Measurements from ENCODE around the gene R3HDM2.
A peak's percentile ranks its signal among the peaks of the same experiment; 100 is the strongest.

Gene R3HDM2

DNA sequence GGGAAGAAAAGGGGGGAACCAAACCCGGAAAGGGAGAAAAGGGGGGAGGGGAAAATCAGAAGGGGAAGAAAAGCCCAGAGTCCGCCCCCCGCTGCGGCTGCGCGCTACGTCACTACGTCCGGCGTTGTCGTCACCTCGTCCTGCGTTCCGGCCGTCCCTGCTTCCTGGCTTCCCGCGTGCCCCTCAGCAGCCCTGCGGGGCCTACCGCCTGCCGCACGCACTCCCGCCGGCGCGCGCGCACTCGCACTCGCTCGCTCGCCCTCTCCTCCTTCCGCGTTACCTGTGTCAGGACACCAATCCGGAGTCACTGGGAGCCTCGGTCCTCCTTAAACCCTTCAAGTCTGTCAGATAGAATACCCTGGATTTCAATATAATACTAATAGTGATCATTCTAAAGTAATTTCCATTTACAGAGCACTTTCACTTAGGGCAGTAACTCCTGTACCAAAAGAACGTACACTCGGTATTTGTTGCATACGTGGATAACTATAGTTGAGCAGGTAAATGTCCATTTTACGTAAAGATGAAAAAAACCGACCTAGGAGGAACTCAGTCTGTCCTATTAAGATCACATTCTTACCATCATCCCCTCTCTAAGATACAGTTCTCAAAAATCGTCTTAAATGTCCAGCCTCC lies at the start of gene R3HDM2:
TSS of gene R3HDM2 (minus strand) at position 113 of the 636 bp plus-strand sequence. CDS start 120,615 bp downstream, outside the sequence.
- TF ChIP-seq CTCF (IDR thresholded peaks at IDR 0.05) = no peak
- intact Hi-C loops (cut with DNase I; ENCODE audit: low total_unique reads) = no loop called here
- H3K4me3 ChIP-seq = peak within 1 kb of the TSS; percentile 76 to 93
- H3K27ac ChIP-seq = peak within 1 kb of the TSS; percentile 97 to 99
- DNase-seq = peak; percentile 90 to 97
- H3K27me3 ChIP-seq = no peaks in the 10 kb centered on the region
- H3K9me3 ChIP-seq = no peaks in the 10 kb centered on the region
- H3K36me3 ChIP-seq = no peaks in the 10 kb centered on the region
- peaks cover 0 to 15% (median 11%) of the 10 kb centered on the region in 4 donors for H3K4me1 ChIP-seq

GRCh38 chr12:57479376-57480115 lies 48.7 kb upstream of the R3HDM2 start, which contains the start of gene ARHGAP9:
Gene ARHGAP9, minus strand, starts transcription at chr12:57479866. Its CDS starts 460 bp downstream, at chr12:57479406.
- no peak for DNase-seq
- TF ChIP-seq CTCF (IDR thresholded peaks at IDR 0.05) = no peak
- peaks cover 0 to 19% (median 14%) of the 10 kb centered on the region in 4 donors for H3K4me1 ChIP-seq
- peaks cover 0 to 51% of the 10 kb centered on the region in 2 donors for H3K27me3 ChIP-seq
- intact Hi-C loops (cut with DNase I; ENCODE audit: low total_unique reads) = loop anchor here (10.0 kb wide), 1 partner anchor 145 kb away; no protein-coding TSS in a partner anchor
- H3K9me3 ChIP-seq = no peaks in the 10 kb centered on the region
- no peaks in the 10 kb centered on the region for H3K36me3 ChIP-seq
- no peak within 1 kb of the TSS for H3K4me3 ChIP-seq
- no peak within 1 kb of the TSS for H3K27ac ChIP-seq

DNA sequence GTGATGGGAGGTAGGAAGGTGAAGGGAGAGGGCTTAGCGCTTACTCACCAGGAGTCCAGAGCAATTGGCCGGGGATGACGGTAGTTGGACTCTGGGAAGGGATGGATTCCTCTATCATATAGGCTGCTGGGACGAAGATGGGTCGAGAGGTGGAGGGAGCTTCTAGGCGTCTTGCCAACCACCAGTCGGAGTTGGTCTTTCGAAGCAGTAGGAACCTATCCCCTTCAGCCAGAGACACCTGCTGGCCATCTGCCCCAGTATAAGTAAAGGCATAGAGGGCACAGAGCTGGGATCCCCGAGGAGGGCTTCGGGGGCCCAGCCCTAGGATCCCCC lies 48.2 kb upstream of the R3HDM2 start:
- peaks cover 0 to 56% of the 10 kb centered on the region in 2 donors for H3K27me3 ChIP-seq
- no peaks in the 10 kb centered on the region for H3K36me3 ChIP-seq
- no peaks in the 10 kb centered on the region for H3K9me3 ChIP-seq
- H3K27ac ChIP-seq = no peak overlapping the region
- H3K4me3 ChIP-seq = no peak overlapping the region
- no peak for DNase-seq
- TF ChIP-seq CTCF (IDR thresholded peaks at IDR 0.05) = no peak
- peaks cover 0 to 19% (median 14%) of the 10 kb centered on the region in 4 donors for H3K4me1 ChIP-seq
- intact Hi-C loops (cut with DNase I; ENCODE audit: low total_unique reads) = no loop called here

DNA sequence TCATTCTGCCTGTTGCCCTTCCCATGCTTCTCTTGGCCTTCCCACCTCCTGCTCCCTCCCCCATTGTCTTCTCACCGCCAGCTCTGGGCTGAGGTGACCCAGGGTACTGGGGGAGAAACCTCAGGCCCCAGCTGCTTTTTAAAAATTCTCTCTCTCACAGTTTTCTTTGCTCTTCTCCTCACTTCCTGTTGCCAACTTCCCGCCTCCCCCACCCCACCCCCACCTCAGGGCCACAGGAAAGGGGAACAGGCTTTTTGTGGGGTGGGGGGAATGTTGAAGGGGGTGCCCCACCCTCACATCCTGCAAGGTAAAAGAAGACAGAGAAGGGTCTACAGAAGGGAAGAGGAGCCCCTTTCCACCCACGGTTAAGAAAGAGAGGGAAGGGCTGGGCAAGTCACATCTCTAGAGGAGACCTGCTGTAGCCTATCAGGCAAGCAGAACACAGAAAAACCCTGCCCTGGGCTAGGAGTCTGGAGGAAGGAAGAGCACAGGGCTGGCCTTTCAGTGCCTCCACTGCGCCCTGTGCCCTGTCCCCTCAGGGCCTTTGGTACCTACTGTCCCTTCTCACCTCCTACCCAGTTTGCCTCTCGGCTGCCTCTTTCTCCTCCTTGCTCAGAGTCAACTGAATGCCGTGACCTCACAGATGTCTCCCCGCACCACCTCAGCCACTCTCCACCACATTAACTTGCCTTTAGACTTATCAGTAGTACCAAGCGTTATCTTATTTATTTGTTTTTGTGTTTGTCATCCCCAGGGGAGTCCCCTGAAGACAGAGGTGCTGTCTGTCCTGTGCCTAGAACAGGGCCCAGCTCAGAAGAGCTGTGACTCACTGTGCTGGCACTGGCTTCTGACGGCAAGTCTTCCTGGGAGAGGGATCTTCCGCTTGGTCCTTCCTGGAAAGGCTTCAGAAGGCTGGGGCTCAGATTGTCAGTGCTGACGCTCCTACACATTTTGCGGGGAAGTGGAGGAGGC lies 47.2 kb upstream of the R3HDM2 start:
- Histone ChIP-seq H3K4me3 (peak overlapping the region; percentile 33 to 52), H3K36me3 (no peaks in the 10 kb centered on the region), H3K4me1 (peaks cover 0 to 19% (median 14%) of the 10 kb centered on the region in 4 donors), H3K27me3 (peaks cover 0 to 62% of the 10 kb centered on the region in 2 donors), H3K27ac (no peak overlapping the region), H3K9me3 (no peaks in the 10 kb centered on the region)
- TF ChIP-seq CTCF (IDR thresholded peaks at IDR 0.05) = no peak
- DNase-seq = no peak
- intact Hi-C loops (cut with DNase I; ENCODE audit: low total_unique reads) = no loop called here

DNA sequence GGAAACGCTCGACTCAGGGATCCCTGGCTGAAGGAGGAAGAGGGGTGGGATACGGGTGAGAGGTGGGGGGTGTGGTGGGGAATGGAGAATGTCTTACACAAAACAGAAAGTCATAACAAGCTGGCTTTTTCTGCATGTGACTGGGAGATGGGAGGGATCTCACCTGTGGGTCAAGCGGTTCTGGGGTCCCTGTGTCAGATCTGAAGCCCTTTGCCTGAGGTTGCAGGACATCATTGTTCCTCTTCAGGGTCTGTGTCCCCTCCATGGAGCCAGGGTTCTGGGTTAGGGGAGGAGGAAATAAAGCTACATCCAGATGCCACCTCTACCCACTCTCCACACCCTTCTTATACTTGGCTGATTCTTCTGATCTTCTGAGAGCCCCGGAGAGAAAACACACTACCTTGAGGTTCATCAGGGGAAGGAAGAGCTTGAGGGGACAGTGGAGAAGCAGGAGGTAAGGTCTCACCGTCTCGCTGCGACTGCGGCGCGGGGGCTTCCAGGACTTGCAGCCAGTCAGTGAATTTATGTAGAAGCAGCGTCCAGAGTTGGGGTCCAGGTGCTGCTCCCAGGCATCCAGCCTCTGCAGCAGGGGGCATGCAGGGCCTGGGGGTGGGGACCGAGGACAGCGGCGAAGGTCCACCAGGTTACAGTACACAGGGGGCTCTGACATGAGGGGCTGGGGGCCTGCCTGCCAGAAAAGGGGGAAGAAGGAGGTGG lies 46.3 kb upstream of the R3HDM2 start:
- H3K27ac ChIP-seq = no peak overlapping the region
- TF ChIP-seq CTCF (IDR thresholded peaks at IDR 0.05) = no peak
- DNase-seq = no peak
- intact Hi-C loops (cut with DNase I; ENCODE audit: low total_unique reads) = no loop called here
- peaks cover 0 to 63% of the 10 kb centered on the region in 2 donors for H3K27me3 ChIP-seq
- peaks cover 0 to 19% (median 14%) of the 10 kb centered on the region in 4 donors for H3K4me1 ChIP-seq
- H3K4me3 ChIP-seq = peak overlapping the region; percentile 33 to 52
- no peaks in the 10 kb centered on the region for H3K9me3 ChIP-seq
- no peaks in the 10 kb centered on the region for H3K36me3 ChIP-seq

Data from tibial artery (tissue), 4 donors.